Common myeloid progenitor, CD34-positive (primary cell): ENCODE results near the gene CHAC1.

Experiments used
- CTCF ChIA-PET: fragments of 350-600 bp; sonication (Branson Sonifier 250); formaldehyde crosslinking; loops from one replicate; lab custom pipeline; 2021; ENCODE audit warnings: antibody characterized with exemption; lab: Charles Lee
- POLR2A ChIA-PET: fragments of 350-600 bp; sonication (Branson Sonifier 250); formaldehyde crosslinking; loops from one replicate; lab custom pipeline; 2021; ENCODE audit warnings: antibody characterized with exemption; lab: Charles Lee
- DNase-seq, 3 donors: peaks; one replicate each; pipeline versions ENCODE4 v3.0.0 to v3.0.0-alpha.2; 2013
- H3K27ac ChIP-seq, 2 experiments: 1 replicate in 1 of 2; 2 replicates in 1 of 2; pipeline ENCODE4 v1.7.0; 2013; ENCODE audit warnings: inconsistent platforms in 2 of 2, low read length in 2 of 2, mild to moderate bottlenecking in 2 of 2, low read depth in 1 of 2, moderate library complexity in 1 of 2; ENCODE audit not compliant: severe bottlenecking in 2 of 2, insufficient read depth in 1 of 2, poor library complexity in 1 of 2
- H3K27me3 ChIP-seq, 5 experiments: replicated peaks in 2 of 5; 1 replicate in 3 of 5; 2 replicates in 2 of 5; pipeline versions ENCODE4 v1.6.1 to v1.7.0; 2013; ENCODE audit warnings: low read length in 4 of 5, mild to moderate bottlenecking in 2 of 5, moderate library complexity in 2 of 5, inconsistent platforms in 1 of 5; ENCODE audit not compliant: insufficient read depth in 5 of 5, control insufficient read depth in 4 of 5
- H3K36me3 ChIP-seq, 4 experiments: 1 replicate in 2 of 4; 2 replicates in 2 of 4; pipeline versions ENCODE4 v1.6.1 to v1.7.0; 2013; ENCODE audit warnings: low read length in 3 of 4, control low read depth in 1 of 4, mild to moderate bottlenecking in 1 of 4; ENCODE audit not compliant: control insufficient read depth in 4 of 4, insufficient read depth in 4 of 4
- H3K4me1 ChIP-seq, 4 experiments: 1 replicate in 3 of 4; 2 replicates in 1 of 4; pipeline versions ENCODE4 v1.6.1 to v1.7.1; 2013; ENCODE audit warnings: low read length in 3 of 4, mild to moderate bottlenecking in 3 of 4, control low read depth in 1 of 4, inconsistent platforms in 1 of 4, moderate library complexity in 1 of 4; ENCODE audit not compliant: control insufficient read depth in 4 of 4, insufficient read depth in 4 of 4; ENCODE audit errors: control extremely low read depth in 1 of 4
- H3K4me3 ChIP-seq, 7 experiments: 1 replicate in 4 of 7; 2 replicates in 3 of 7; pipeline versions ENCODE4 v1.5.1 to v1.7.0; 2013; ENCODE audit warnings: mild to moderate bottlenecking in 7 of 7, low read length in 6 of 7, moderate library complexity in 6 of 7, inconsistent platforms in 2 of 7, low read depth in 2 of 7, control low read depth in 1 of 7; ENCODE audit not compliant: insufficient read depth in 4 of 7, control insufficient read depth in 1 of 7; ENCODE audit errors: extremely low read depth in 1 of 7
- H3K9me3 ChIP-seq, 5 experiments: 1 replicate in 4 of 5; 2 replicates in 1 of 5; pipeline versions ENCODE4 v1.6.1 to v1.7.1; 2013; ENCODE audit warnings: low read length in 4 of 5, mild to moderate bottlenecking in 2 of 5, inconsistent platforms in 1 of 5, low read depth in 1 of 5, moderate library complexity in 1 of 5; ENCODE audit not compliant: control insufficient read depth in 4 of 5, insufficient read depth in 2 of 5; ENCODE audit errors: control extremely low read depth in 1 of 5
- WGBS: methylation state at CpG from one replicate; pipeline ENCODE4 v1.1.5; 2013; ENCODE audit not compliant: insufficient coverage; 5-methylcytosine and 5-hydroxymethylcytosine counted together

The CHAC1 gene

GRCh38 chr15:40909662-40910630, 43.3 kb upstream of the CHAC1 start:
- no peak for DNase-seq
- ChIA-PET CTCF (interaction anchor here (0.7 to 20.1 kb wide), 9 partner anchors 11 to 276 kb away, joined by 3 to 491 read pairs (median 4); partner anchors contain the start of gene DLL4), POLR2A (interaction anchor here (0.5 kb wide), 1 partner anchor 180 kb away, joined by 8 read pairs; no protein-coding TSS in a partner anchor)
- H3K27ac ChIP-seq = no peak overlapping the region
- H3K4me3 ChIP-seq = no peak overlapping the region
- WGBS = 83% methylated on average over 15 of the region's 17 CpGs
- no peaks in the 10 kb centered on the region for H3K27me3 ChIP-seq
- peaks cover 0 to 8% (median under 1%) of the 10 kb centered on the region in 4 experiments for H3K36me3 ChIP-seq
- peaks cover 2 to 43% (median 32%) of the 10 kb centered on the region in 4 experiments for H3K4me1 ChIP-seq
- no peaks in the 10 kb centered on the region for H3K9me3 ChIP-seq

GRCh38 chr15:40911141-40911540, 42.1 kb upstream of the CHAC1 start:
- Histone ChIP-seq H3K27me3 (no peaks in the 10 kb centered on the region), H3K4me3 (no peak overlapping the region), H3K9me3 (no peaks in the 10 kb centered on the region), H3K27ac (no peak overlapping the region), H3K4me1 (peaks cover 2 to 35% (median 25%) of the 10 kb centered on the region in 4 experiments), H3K36me3 (no peaks in the 10 kb centered on the region)
- WGBS = 68% methylated on average over 7 of the region's 7 CpGs
- DNase-seq = no peak
- ChIA-PET CTCF (interaction anchor here (1.0 to 20.1 kb wide), 6 partner anchors 13 to 274 kb away, joined by 3 to 491 read pairs (median 6); partner anchors contain the start of gene DLL4), POLR2A (no interaction called here)

- Histone ChIP-seq H3K4me1 (peaks cover 2 to 30% (median 21%) of the 10 kb centered on the region in 4 experiments), H3K27ac (no peak overlapping the region), H3K4me3 (no peak overlapping the region), H3K27me3 (no peaks in the 10 kb centered on the region), H3K36me3 (no peaks in the 10 kb centered on the region), H3K9me3 (no peaks in the 10 kb centered on the region)
- no peak for DNase-seq
- CTCF ChIA-PET = interaction anchor here (0.7 to 20.1 kb wide), 8 partner anchors 10 to 274 kb away, joined by 3 to 491 read pairs (median 5); partner anchors contain the start of gene DLL4
- WGBS = 100% methylated on average over 1 of the region's 2 CpGs
- POLR2A ChIA-PET = no interaction called here
These were observed 41.6 kb upstream of the CHAC1 start for GRCh38 chr15:40911693-40912092.

- Histone ChIP-seq H3K36me3 (no peaks in the 10 kb centered on the region), H3K27ac (no peak overlapping the region), H3K4me3 (no peak overlapping the region), H3K4me1 (peaks cover 2 to 22% (median 13%) of the 10 kb centered on the region in 4 experiments), H3K9me3 (no peaks in the 10 kb centered on the region), H3K27me3 (no peaks in the 10 kb centered on the region)
- ChIA-PET CTCF (interaction anchor here (0.7 to 20.1 kb wide), 6 partner anchors 9 to 109 kb away, joined by 3 to 491 read pairs (median 6); partner anchors contain the start of genes DLL4 and VPS18), POLR2A (interaction anchor here (0.6 kb wide), 1 partner anchor 334 kb away, joined by 3 read pairs; no protein-coding TSS in a partner anchor)
- WGBS = 75% methylated on average over 6 of the region's 6 CpGs
- no peak for DNase-seq
These were observed 40.8 kb upstream of the CHAC1 start for GRCh38 chr15:40912478-40912877.

GRCh38 chr15:40914013-40914412, 39.3 kb upstream of the CHAC1 start:
- ChIA-PET CTCF (interaction anchor here (2.2 kb wide), 1 partner anchor 17 kb away, joined by 9 read pairs; no protein-coding TSS in a partner anchor), POLR2A (no interaction called here)
- H3K4me1 ChIP-seq = peaks cover 0 to 16% (median 8%) of the 10 kb centered on the region in 4 experiments
- no peak overlapping the region for H3K27ac ChIP-seq
- no peaks in the 10 kb centered on the region for H3K9me3 ChIP-seq
- no peak overlapping the region for H3K4me3 ChIP-seq
- no peaks in the 10 kb centered on the region for H3K27me3 ChIP-seq
- WGBS = 97% methylated on average over 12 of the region's 12 CpGs
- no peak for DNase-seq
- H3K36me3 ChIP-seq = no peaks in the 10 kb centered on the region

GRCh38 chr15:40914486-40914885, 38.8 kb upstream of the CHAC1 start:
- 87% methylated on average over 8 of the region's 8 CpGs for WGBS
- Histone ChIP-seq H3K27me3 (no peaks in the 10 kb centered on the region), H3K36me3 (no peaks in the 10 kb centered on the region), H3K27ac (no peak overlapping the region), H3K4me1 (peaks cover 0 to 16% (median 8%) of the 10 kb centered on the region in 4 experiments), H3K4me3 (no peak overlapping the region), H3K9me3 (no peaks in the 10 kb centered on the region)
- ChIA-PET CTCF (interaction anchor here (0.7 to 2.2 kb wide), 5 partner anchors 16 to 170 kb away, joined by 3 to 9 read pairs (median 3); no protein-coding TSS in a partner anchor), POLR2A (no interaction called here)
- no peak for DNase-seq
